ENCODE measurements around the gene KRT28.
"Not testable (repeated sequence)": the region's sequence is repeated elsewhere in the genome, so short reads cannot be mapped to it uniquely, and the experiment has no call there.

Gene KRT28

DNA sequence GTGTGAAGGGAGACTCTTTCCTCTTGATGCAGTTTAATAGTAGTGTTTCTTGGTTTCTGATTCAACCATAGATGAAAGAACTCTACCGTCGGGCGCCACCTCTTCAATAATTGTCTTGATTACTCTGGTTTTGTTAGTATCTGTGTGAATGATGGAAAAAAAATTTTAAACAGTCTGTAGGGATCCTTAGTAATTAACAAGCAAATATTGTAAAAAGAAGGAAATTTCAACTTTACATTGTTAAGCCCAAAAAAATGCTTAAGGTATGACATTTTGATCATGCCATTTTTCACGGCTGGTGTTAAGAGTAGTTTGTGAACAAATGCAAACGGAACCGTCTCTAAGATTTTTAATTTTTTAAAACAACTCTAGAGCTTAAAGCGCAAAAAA is 18.6 kb upstream of the KRT28 start:
- no peak for DNase-seq

DNA sequence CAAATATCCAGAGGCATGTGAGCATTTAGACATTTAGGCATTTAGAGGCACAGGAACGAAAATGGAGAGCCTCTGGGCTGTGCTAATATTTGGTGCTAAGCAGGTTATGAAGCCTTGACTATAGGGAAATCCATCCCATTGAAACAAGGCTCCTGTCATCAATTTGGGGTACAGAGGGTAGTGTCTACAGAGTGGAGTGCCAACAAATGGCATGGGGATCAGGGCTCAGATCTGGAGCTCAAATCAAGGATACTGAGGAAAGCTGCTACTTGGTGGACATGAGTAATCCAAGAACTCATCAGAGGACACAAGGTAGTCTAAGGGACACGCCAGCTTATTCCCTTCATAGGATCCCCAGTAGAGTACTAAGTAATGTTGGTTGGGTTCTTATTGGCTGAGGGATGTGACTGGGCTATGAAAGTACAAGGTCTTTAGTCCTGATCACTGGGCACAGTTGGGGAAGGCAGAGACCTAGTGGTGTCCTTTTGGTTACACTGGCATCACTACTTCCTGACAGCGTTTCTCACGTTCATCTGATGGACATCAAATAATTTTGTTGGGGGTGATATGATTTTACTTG is 17.4 kb upstream of the KRT28 start:
- no peak for DNase-seq

- DNase-seq: no peak
These were observed 16.8 kb upstream of the KRT28 start for GRCh38 chr17:40816569-40816968.

GRCh38 chr17:40815381-40815780 is 15.6 kb upstream of the KRT28 start:
- DNase-seq: no peak

DNA sequence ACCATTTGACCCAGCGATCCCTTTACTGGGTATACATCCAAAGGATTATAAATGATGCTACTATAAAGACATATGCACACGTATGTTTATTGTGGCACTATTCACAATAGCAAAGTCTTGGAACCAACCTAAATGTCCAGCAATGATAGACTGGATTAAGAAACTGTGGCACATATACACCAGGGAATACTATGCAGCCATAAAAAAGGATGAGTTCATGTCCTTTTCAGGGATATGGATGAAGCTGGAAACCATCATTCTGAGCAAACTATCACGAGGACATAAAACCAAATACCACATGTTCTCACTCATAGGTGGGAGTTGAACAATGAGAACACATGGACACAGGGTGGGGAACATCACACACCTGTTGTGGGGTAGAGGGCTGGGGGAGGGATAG is 14.9 kb upstream of the KRT28 start:
- DNase-seq: not testable (repeated sequence)

- DNase-seq: no peak
These were observed 14.0 kb upstream of the KRT28 start for GRCh38 chr17:40813804-40814203.

GRCh38 chr17:40812639-40813038 is 12.9 kb upstream of the KRT28 start:
- DNase-seq: no peak

GRCh38 chr17:40810494-40810893 is 10.7 kb upstream of the KRT28 start:
- DNase-seq: no peak

GRCh38 chr17:40809721-40810421 is 10.1 kb upstream of the KRT28 start:
- no peak for DNase-seq

DNA sequence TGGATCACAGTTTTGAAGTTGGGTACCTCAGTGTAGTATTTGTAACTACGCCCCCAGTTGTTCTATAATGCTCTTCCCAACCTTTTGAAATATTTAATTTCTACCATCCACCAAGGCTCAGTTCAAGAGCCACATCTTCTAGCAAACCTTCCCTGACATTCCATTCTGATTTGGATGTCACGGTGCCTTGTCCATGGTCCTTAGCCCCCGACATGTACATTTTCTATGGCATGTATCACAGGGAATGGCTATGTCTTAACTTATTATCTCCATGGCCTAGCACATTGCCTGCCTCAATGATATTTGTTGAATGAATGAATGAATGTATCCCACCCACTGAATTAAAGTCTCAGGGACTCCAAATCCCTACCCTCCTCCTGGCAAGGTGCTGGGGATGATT is 6.4 kb upstream of the KRT28 start:
- DNase-seq: no peak

GRCh38 chr17:40803617-40804082 is 3.9 kb upstream of the KRT28 start:
- DNase-seq: no peak

DNA sequence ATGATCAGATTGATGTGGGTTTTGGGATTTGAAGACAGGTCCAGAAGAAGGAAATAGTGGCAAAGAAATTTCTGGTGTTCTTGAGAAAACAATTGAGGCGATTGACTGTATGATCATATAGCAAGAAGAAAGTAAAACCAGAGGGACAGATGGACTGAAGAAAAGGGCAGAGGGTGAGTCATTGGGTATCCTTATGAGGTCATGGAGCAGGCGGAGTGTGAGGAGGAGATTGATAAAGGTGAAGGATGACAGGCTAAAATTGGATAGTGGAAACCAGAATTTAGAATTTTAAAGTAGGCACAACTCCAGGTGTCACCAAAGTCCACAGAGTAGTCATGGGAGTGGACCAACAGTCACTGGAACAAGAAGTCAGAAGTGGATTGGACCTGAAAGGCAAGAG is 1.4 kb upstream of the KRT28 start:
- DNase-seq: no peak

DNA sequence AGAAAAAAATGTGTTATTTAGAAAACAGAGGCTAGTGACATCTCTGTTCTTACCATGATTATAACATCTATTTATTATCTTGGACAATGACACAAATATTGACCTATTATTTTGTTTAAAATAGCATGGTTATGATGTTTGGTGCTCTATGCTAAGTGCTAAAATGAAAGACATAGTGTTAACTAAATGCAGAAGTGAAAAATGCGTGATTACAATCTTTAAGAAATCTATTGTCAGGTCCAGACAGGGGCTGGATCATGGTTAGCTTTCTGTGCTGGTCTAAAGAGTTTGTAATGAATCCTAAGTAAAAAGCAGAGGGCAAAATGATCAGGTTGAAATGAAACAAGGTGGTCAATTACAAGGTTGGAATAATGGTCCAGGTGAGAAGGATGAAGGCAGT is 622 bp upstream of the KRT28 start:
- DNase-seq: no peak

- no peak for DNase-seq
These were observed 2.9 kb downstream of the KRT28 start for GRCh38 chr17:40796846-40797245.

DNA sequence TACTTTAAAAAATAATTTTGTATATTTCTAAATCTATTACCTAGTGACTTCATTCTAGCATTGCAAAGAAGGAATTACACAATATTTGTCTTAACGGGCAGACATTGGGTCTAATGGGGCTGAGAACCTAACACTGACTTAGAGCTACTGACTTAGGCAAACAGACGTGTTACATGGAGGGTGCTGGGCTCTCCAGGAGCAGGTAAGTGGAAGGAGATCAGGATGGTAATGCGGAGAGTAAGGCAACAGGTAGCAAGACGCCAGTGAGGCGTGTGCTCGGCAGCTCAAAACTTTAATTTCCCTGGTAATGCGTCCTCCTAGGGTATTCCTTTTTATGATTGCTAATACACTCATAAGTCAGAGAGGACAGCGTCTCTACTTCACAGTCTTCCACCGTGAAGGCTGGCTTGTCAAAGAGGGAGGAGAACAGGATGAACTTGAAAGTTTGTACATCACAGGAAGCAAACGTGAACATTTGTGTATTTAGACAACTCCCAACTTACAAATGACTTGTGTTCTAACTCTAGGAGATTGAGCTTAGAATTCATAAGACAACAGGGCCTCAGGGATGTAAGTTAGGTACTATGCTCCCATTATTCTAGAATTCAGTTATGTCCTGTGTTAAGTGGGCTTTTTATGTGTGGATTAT is 4.6 kb downstream of the KRT28 start:
- DNase-seq: no peak

- DNase-seq: no peak
These were observed 5.3 kb downstream of the KRT28 start for GRCh38 chr17:40794466-40794865.

DNA sequence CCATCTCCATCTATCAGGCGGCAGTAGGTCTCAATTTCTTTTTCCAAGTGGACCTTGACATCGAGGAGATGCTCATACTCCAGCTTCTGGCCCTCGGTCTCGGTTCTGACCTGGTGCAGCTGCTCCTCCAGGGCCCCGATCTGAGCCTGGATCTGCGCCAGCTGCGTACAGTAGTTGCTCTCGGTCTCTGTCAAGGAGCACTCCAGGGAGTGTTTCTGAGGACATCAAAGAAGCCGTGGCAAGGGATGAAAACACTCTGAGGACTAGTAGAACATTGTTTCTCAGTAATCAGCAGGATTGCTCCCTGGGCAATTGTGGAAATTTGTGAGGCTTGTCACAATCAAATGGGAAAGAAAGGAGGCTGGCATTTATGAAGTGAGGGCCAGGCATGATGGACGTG is 5.9 kb downstream of the KRT28 start:
- no peak for DNase-seq

- no peak for DNase-seq
These were observed 7.8 kb downstream of the KRT28 start for GRCh38 chr17:40791787-40792436.

GRCh38 chr17:40791111-40791510 is 8.6 kb downstream of the KRT28 start:
- DNase-seq: no peak

GRCh38 chr17:40782450-40782849 is 17.3 kb downstream of the KRT28 start, which contains the start of gene KRT27:
KRT27 (minus strand) TSS chr17:40782550; CDS start chr17:40782493, 57 bp downstream.
- no peak for DNase-seq

DNA sequence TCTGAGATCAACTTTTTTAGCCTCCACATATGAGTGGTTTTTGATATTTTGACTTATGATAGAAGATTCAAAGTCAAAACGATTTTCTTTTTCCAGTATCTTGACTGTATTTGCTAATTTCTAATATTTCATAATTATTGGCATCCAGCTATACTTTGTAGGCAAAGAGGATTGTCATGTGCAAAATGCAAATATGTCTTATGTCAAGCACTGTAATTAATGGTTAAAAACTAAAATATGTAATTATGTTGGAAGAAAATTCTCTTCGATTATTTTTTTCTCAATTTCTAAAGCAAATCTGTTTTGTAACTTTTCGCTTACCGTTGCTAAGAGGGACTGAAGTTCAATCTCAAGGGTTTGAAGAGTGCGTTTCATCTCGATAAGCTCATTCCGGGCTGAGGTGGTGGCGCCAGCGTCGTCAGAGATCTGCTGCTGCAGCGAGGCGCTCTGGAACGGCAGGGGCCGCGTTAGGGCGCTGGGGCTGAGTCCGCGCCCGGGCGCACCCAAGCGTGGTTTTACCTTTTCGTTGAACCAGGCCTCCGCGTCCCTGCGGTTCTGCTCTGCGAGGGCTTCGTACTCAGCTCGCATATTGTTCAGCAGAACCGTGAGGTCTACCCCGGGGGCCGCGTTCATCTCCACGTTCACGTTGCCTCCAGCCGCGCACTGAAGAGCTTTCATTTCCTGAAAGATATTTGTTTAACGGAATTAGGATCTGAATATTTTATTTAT is 20.4 kb downstream of the KRT28 start:
- DNase-seq: no peak

- no peak for DNase-seq
These were observed 21.3 kb downstream of the KRT28 start for GRCh38 chr17:40778461-40778860.

DNA sequence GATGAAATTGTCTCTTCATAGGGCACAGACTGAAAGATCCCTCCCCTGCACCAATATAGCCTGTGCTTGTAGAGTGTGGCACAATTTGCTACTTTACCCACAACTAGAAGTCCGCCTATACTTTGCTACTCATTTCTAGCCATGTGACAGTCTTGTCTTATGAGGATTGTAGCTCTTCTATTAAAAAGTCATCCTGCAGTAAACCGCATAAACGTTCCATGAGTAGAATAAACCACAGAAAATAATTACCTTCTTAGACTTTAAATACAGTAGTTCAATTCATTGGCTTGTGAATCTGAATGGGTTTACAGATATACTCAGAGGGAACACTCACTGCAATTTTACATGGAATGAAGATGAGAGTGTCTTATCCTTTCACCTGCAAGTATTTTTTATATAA is 21.8 kb downstream of the KRT28 start:
- DNase-seq: no peak

All from cortex of kidney (tissue), 1 donor.